ENCODE measurements around the gene MAD1L1.

DNA sequence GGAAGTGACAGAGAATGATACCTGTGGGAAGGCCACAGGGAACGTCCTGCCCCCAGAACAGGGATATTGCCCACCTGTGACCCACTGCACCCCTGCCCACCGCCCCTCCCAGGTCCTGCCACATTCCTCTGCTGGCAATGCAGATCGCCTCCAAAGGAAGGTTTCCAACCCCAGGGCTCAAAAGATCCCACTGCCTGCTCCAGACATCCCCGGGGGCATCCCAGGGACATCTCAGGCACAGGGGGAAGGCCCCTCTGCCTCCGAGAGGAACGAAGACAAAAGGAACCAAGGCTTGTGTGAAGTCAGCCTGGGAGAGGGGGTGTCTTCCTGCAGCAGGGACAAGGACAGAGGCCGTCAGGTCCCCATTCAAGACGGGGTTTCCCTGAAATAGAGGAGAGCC, 37.8 kb upstream of the MAD1L1 start:
- TF ChIP-seq POLR2A (IDR thresholded peaks at IDR 0.05), result no peak
- TF ChIP-seq, protein P1, sequence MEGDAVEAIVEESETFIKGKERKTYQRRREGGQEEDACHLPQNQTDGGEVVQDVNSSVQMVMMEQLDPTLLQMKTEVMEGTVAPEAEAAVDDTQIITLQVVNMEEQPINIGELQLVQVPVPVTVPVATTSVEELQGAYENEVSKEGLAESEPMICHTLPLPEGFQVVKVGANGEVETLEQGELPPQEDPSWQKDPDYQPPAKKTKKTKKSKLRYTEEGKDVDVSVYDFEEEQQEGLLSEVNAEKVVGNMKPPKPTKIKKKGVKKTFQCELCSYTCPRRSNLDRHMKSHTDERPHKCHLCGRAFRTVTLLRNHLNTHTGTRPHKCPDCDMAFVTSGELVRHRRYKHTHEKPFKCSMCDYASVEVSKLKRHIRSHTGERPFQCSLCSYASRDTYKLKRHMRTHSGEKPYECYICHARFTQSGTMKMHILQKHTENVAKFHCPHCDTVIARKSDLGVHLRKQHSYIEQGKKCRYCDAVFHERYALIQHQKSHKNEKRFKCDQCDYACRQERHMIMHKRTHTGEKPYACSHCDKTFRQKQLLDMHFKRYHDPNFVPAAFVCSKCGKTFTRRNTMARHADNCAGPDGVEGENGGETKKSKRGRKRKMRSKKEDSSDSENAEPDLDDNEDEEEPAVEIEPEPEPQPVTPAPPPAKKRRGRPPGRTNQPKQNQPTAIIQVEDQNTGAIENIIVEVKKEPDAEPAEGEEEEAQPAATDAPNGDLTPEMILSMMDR (IDR thresholded peaks at IDR 0.05), result no peak
